Stimulated activated CD8-positive, alpha-beta memory T cell treated with anti-CD3 and anti-CD28 coated beads, Interleukin-4, amount 100 ng/mL, for 48 hours (primary cell): ENCODE data around the gene FZD7.
A peak's percentile ranks its signal among the peaks of the same experiment; 100 is the strongest.

Experiments used
- DNase-seq: peaks from one replicate; pipeline ENCODE4 v3.0.0-alpha.2; 2020

FZD7 gene

GRCh38 chr2:202014759-202015211 is 18.9 kb upstream of the FZD7 start:
- no peak for DNase-seq

- DNase-seq: no peak
These were observed 18.2 kb upstream of the FZD7 start for GRCh38 chr2:202015471-202015870.

- no peak for DNase-seq
These were observed 17.0 kb upstream of the FZD7 start for GRCh38 chr2:202016579-202017227.

- no peak for DNase-seq
These were observed 15.7 kb upstream of the FZD7 start for GRCh38 chr2:202017940-202018339.

GRCh38 chr2:202018950-202019349 is 14.7 kb upstream of the FZD7 start:
- no peak for DNase-seq

- no peak for DNase-seq
These were observed 13.8 kb upstream of the FZD7 start for GRCh38 chr2:202019689-202020450.

GRCh38 chr2:202022755-202023154 is 10.9 kb upstream of the FZD7 start:
- DNase-seq: no peak

GRCh38 chr2:202023198-202023903 is 10.3 kb upstream of the FZD7 start:
- no peak for DNase-seq

- DNase-seq: no peak
These were observed 9.8 kb upstream of the FZD7 start for GRCh38 chr2:202023904-202024266.

- DNase-seq: no peak
These were observed 8.8 kb upstream of the FZD7 start for GRCh38 chr2:202024871-202025270.

GRCh38 chr2:202025816-202026215 is 7.8 kb upstream of the FZD7 start:
- no peak for DNase-seq

- no peak for DNase-seq
These were observed 7.1 kb upstream of the FZD7 start for GRCh38 chr2:202026507-202026906.

- DNase-seq: no peak
These were observed 3.0 kb upstream of the FZD7 start for GRCh38 chr2:202030691-202031090.

- DNase-seq: no peak
These were observed 2.3 kb upstream of the FZD7 start for GRCh38 chr2:202031246-202031951.

GRCh38 chr2:202032846-202033316 is 774 bp upstream of the FZD7 start:
- peak; percentile 49 for DNase-seq

- DNase-seq: peak; percentile 46
These were observed 814 bp downstream of the FZD7 start for GRCh38 chr2:202034249-202035088.

GRCh38 chr2:202035089-202035940 is 1.7 kb downstream of the FZD7 start:
- peak; percentile 59 for DNase-seq

GRCh38 chr2:202035941-202036372 is 2.3 kb downstream of the FZD7 start:
- DNase-seq: no peak

GRCh38 chr2:202036601-202037037 is 3.0 kb downstream of the FZD7 start:
- no peak for DNase-seq

GRCh38 chr2:202037086-202037485 is 3.4 kb downstream of the FZD7 start:
- no peak for DNase-seq
